Activated CD8-positive, alpha-beta memory T cell treated with anti-CD3 and anti-CD28 coated beads for 4 hours (primary cell): ENCODE data around the gene SERINC5.

Experiments used
- DNase-seq, 2 donors: peaks; one replicate each; pipeline ENCODE4 v3.0.0-alpha.2; 2020; ENCODE audit warnings: low read depth in 2 of 2

Gene SERINC5

GRCh38 chr5:80068775-80069174, 187.1 kb downstream of the SERINC5 start:
- DNase-seq, result no peak

DNA sequence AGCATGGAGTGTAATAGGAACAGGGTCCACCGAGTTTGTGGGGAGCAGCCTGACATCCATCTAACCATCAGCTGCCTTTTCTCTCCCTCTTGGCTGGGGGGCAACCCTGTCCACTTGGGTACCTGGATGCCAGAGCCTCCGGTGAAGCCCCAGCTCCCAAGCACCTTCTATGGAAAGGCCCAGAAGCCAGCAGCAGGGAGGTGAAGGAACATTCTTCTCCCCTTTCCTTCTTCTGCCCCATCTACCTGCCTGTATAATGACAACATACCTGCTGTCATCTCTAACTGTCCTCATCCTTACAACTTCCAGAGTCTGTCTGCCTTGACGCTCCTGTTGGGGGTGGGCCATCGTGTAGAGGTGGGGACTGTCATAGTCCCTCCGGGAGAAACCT, 187.6 kb downstream of the SERINC5 start:
- DNase-seq, result no peak

GRCh38 chr5:80067531-80068245, 188.2 kb downstream of the SERINC5 start:
- no peak for DNase-seq

DNA sequence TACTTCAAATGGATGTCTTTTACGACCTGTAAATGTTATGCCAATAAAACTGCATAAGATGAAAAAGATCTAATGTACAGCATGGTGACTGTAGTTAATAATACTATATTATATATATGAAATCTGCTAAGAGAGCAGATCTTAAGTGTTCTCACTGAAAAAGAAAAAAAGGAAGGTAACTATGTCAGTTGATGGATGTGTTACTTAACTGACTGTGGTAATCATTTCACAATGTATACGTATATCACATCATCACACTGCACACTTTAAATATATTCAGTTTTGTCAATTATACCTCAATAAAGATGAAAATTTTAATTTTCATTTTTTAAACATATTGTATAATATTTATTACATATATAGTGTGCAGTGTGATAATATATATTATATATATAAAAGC, 188.8 kb downstream of the SERINC5 start:
- no peak for DNase-seq

DNA sequence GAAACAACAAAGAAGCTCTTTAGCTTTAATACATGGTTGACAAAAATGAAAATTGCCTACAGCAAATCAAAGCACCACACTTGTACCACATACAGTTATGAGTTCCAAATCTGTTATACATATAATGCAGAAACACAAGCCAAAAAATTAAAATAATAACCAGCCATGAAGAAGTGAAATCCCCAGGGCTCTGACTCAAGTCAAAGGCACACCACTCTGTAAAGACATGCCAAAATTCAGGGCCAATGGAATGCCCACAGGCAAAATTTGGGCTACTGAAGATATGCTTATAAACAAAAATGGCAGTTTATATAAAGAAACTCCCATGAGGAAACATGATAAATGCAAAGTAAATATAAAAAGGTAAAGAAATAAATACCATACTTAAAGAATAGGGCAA, 191.7 kb downstream of the SERINC5 start:
- DNase-seq, result no peak
